ENCODE measurements around the gene COBLL1. TPM values are rescaled to one million over a fixed set of nuclear protein-coding genes. Genes with fewer than 3 reads are reported as not detected.

Gene COBLL1
- total RNA-seq, 1 experiment from 2014 or later, result 47.0 TPM

GRCh38 chr2:164789968-164790367, 51.7 kb downstream of the COBLL1 start:
- BruUV-seq (replicated peaks), result no TSS peak
- no peak for TF ChIP-seq CTCF (IDR thresholded peaks at IDR 0.05; ENCODE audit: unreplicated experiment)
- H3K4me3 Mint-ChIP-seq (ENCODE audit: unreplicated experiment), result no peak overlapping the region
- H3K27me3 Mint-ChIP-seq (ENCODE audit: insufficient read depth, unreplicated experiment), result no peaks in the 10 kb centered on the region
- ChIA-PET CTCF (no interaction called here), POLR2A (interaction anchor here (0.6 to 1.4 kb wide), 3 partner anchors 8 to 997 kb away, joined by 3 read pairs; partner anchors contain the start of gene COBLL1)
- no peak for DNase-seq (ENCODE audit: unreplicated experiment)
- H3K9me3 Mint-ChIP-seq (ENCODE audit: unreplicated experiment), result no peaks in the 10 kb centered on the region
- intact Hi-C loops (cut with micrococcal nuclease), result no loop called here
- no peaks in the 10 kb centered on the region for H3K36me3 Mint-ChIP-seq (ENCODE audit: insufficient read depth, unreplicated experiment)
- H3K4me1 Mint-ChIP-seq (ENCODE audit: insufficient read depth, unreplicated experiment), result peaks cover 39% of the 10 kb centered on the region
- H3K27ac Mint-ChIP-seq (ENCODE audit: low read depth, unreplicated experiment), result no peak overlapping the region

GRCh38 chr2:164786787-164787186, 54.8 kb downstream of the COBLL1 start:
- no peak for TF ChIP-seq CTCF (IDR thresholded peaks at IDR 0.05; ENCODE audit: unreplicated experiment)
- H3K9me3 Mint-ChIP-seq (ENCODE audit: unreplicated experiment), result no peaks in the 10 kb centered on the region
- BruUV-seq (replicated peaks), result no TSS peak

GRCh38 chr2:164785457-164785856, 56.2 kb downstream of the COBLL1 start:
- peaks cover 31% of the 10 kb centered on the region for H3K4me1 Mint-ChIP-seq (ENCODE audit: insufficient read depth, unreplicated experiment)
- no peaks in the 10 kb centered on the region for H3K27me3 Mint-ChIP-seq (ENCODE audit: insufficient read depth, unreplicated experiment)
- no peaks in the 10 kb centered on the region for H3K9me3 Mint-ChIP-seq (ENCODE audit: unreplicated experiment)
- BruUV-seq (replicated peaks), result no TSS peak
- no peak for DNase-seq (ENCODE audit: unreplicated experiment)
- H3K36me3 Mint-ChIP-seq (ENCODE audit: insufficient read depth, unreplicated experiment), result peaks cover 7% of the 10 kb centered on the region
- no peak for TF ChIP-seq CTCF (IDR thresholded peaks at IDR 0.05; ENCODE audit: unreplicated experiment)
- POLR2A ChIA-PET, result interaction anchor here (0.5 to 1.4 kb wide), 4 partner anchors 51 to 1836 kb away, joined by 3 read pairs; no protein-coding TSS in a partner anchor
- H3K27ac Mint-ChIP-seq (ENCODE audit: low read depth, unreplicated experiment), result peak overlapping the region; percentile 44
- CTCF ChIA-PET, result interaction anchor here (1.0 to 1.5 kb wide), 2 partner anchors 12 to 131 kb away, joined by 4 to 5 read pairs; no protein-coding TSS in a partner anchor
- intact Hi-C loops (cut with micrococcal nuclease), result no loop called here
- no peak overlapping the region for H3K4me3 Mint-ChIP-seq (ENCODE audit: unreplicated experiment)

More at GRCh38 chr2:164786787-164787186, 54.8 kb downstream of the COBLL1 start:
- POLR2A ChIA-PET, result interaction anchor here (1.2 to 1.7 kb wide), 3 partner anchors 22 to 50 kb away, joined by 3 to 4 read pairs (median 4); no protein-coding TSS in a partner anchor
- Mint-ChIP-seq H3K27me3 (ENCODE audit: insufficient read depth, unreplicated experiment) (no peaks in the 10 kb centered on the region), H3K4me1 (ENCODE audit: insufficient read depth, unreplicated experiment) (peaks cover 31% of the 10 kb centered on the region), H3K27ac (ENCODE audit: low read depth, unreplicated experiment) (no peak overlapping the region), H3K36me3 (ENCODE audit: insufficient read depth, unreplicated experiment) (peaks cover 7% of the 10 kb centered on the region), H3K4me3 (ENCODE audit: unreplicated experiment) (no peak overlapping the region)
- intact Hi-C loops (cut with micrococcal nuclease), result no loop called here
- DNase-seq (ENCODE audit: unreplicated experiment), result no peak
- CTCF ChIA-PET, result interaction anchor here (0.6 to 3.2 kb wide), 7 partner anchors 11 to 413 kb away, joined by 3 to 19 read pairs (median 4); partner anchors contain the start of gene COBLL1

GRCh38 chr2:164784376-164784775, 57.2 kb downstream of the COBLL1 start:
- H3K4me1 Mint-ChIP-seq (ENCODE audit: insufficient read depth, unreplicated experiment), result peaks cover 31% of the 10 kb centered on the region
- H3K9me3 Mint-ChIP-seq (ENCODE audit: unreplicated experiment), result no peaks in the 10 kb centered on the region
- H3K27me3 Mint-ChIP-seq (ENCODE audit: insufficient read depth, unreplicated experiment), result no peaks in the 10 kb centered on the region
- no peak for TF ChIP-seq CTCF (IDR thresholded peaks at IDR 0.05; ENCODE audit: unreplicated experiment)
- BruUV-seq (replicated peaks), result no TSS peak
- POLR2A ChIA-PET, result interaction anchor here (0.6 to 0.9 kb wide), 2 partner anchors 15 to 205 kb away, joined by 3 to 4 read pairs; no protein-coding TSS in a partner anchor
- CTCF ChIA-PET, result interaction anchor here (0.5 to 0.8 kb wide), 2 partner anchors 48 to 57 kb away, joined by 3 to 4 read pairs; partner anchors contain the start of gene COBLL1
- no peak for DNase-seq (ENCODE audit: unreplicated experiment)
- intact Hi-C loops (cut with micrococcal nuclease), result loop anchor here (5.0 kb wide), 1 partner anchor 58 kb away; the partner anchor contains the start of gene COBLL1
- H3K36me3 Mint-ChIP-seq (ENCODE audit: insufficient read depth, unreplicated experiment), result peaks cover 7% of the 10 kb centered on the region
- no peak overlapping the region for H3K27ac Mint-ChIP-seq (ENCODE audit: low read depth, unreplicated experiment)
- H3K4me3 Mint-ChIP-seq (ENCODE audit: unreplicated experiment), result no peak overlapping the region

Measured in MCF 10A (cell line).